Transverse colon (tissue), 4 donors: ENCODE results near the gene NNMT. TPM values are rescaled to one million over a fixed set of nuclear protein-coding genes. Genes with fewer than 3 reads are reported as not detected.

Experiments
- DNase-seq: peaks from one replicate; pipeline ENCODE4 v3.0.0-alpha.2; 2019
- H3K27ac ChIP-seq, 4 donors: fragments of 200-600 bp; sonication (generic); 2 replicates each; pipeline ENCODE4 v1.5.1; 2016 to 2018; ENCODE audit warnings: inconsistent platforms in 4 of 4
- H3K27me3 ChIP-seq: fragments of 200-600 bp; sonication (generic); 2 replicates; pipeline ENCODE4 v1.5.1; 2017; ENCODE audit warnings: inconsistent platforms
- H3K36me3 ChIP-seq, 4 donors: fragments of 200-600 bp; sonication (generic); 2 replicates each; pipeline ENCODE4 v1.5.1; 2017 to 2019; ENCODE audit warnings: inconsistent platforms in 4 of 4
- H3K4me1 ChIP-seq, 4 donors: fragments of 200-600 bp; sonication (generic); 2 replicates each; pipeline ENCODE4 v1.5.1; 2017 to 2020; ENCODE audit warnings: inconsistent platforms in 4 of 4
- H3K4me3 ChIP-seq, 4 donors: fragments of 200-600 bp; sonication (generic); 1 replicate in 1 of 4; 2 replicates in 3 of 4; pipeline versions ENCODE4 v1.5.1 to v1.6.1; 2017 to 2019; ENCODE audit warnings: inconsistent platforms in 4 of 4
- H3K9me3 ChIP-seq, 2 donors: fragments of 200-600 bp; sonication (generic); 2 replicates each; pipeline ENCODE4 v1.5.1; 2017 to 2019; ENCODE audit warnings: inconsistent platforms in 2 of 2
- CTCF ChIP-seq, 5 experiments: fragments of 200-600 bp in 3 of 5; fragments of 450-650 bp in 2 of 5; sonication (generic) in 3 of 5; IDR thresholded peaks; 1 replicate in 2 of 5; 2 replicates in 3 of 5; pipeline ENCODE4 v1.5.1; 2016 to 2017; ENCODE audit warnings: antibody characterized with exemption in 5 of 5, inconsistent platforms in 3 of 5, mild to moderate bottlenecking in 2 of 5, moderate library complexity in 1 of 5
- EP300 ChIP-seq: sonication (generic); formaldehyde crosslinking; IDR thresholded peaks from one replicate; pipeline ENCODE4 v1.6.1; 2017; ENCODE audit warnings: antibody characterized with exemption, low read depth
- POLR2A ChIP-seq: fragments of 450-650 bp; IDR thresholded peaks from one replicate; pipeline ENCODE4 v1.6.1; 2016; ENCODE audit warnings: antibody characterized with exemption, mild to moderate bottlenecking, moderate library complexity
- POLR2AphosphoS5 ChIP-seq, 3 donors: sonication (generic); formaldehyde crosslinking; IDR thresholded peaks; one replicate each; pipeline ENCODE4 v1.6.1; 2016; ENCODE audit warnings: antibody characterized with exemption in 3 of 3
- WGBS, 2 donors: methylation state at CpG; one replicate each; pipeline ENCODE4 v1.1.5; 2018; ENCODE audit warnings: low coverage in 1 of 2; 5-methylcytosine and 5-hydroxymethylcytosine counted together
- in situ Hi-C, 4 donors: fragments of 200-750 bp; cut with MboI; loops; one replicate each; pipeline versions ENCODE4 v1.15.0 to v1.15.1; 2017; ENCODE audit warnings: low sequenced_read_pairs in 3 of 4, low pct_ligation_motif_present in 1 of 4, low pct_unique_long_range_greater_than_20kb in 1 of 4
- intact Hi-C: fragments of 100-400 bp; cut with DNase I; formaldehyde crosslinking; loops from one replicate; pipeline ENCODE4 v1.15.1; 2023; ENCODE audit warnings: low total_unique reads
- total RNA-seq, 4 donors: library from RNA; depleted of rRNA; stranded (reverse); fragments of >200 nt; gene quantifications; one replicate each; pipeline ENCODE4 v1.1.0, GENCODE V29; 2016

The NNMT gene
- total RNA-seq, 4 donors from 2014 or later, result 37.8 to 385 (median 179) TPM

- intact Hi-C loops (loop anchor here (5.0 to 10.0 kb wide), 2 partner anchors 70 to 197 kb away; partner anchors contain the start of gene ZBTB16), in situ Hi-C loops (loop anchor here in 2 of 4 donors (10.0 to 25.0 kb wide), 3 partner anchors 217 to 367 kb away; partner anchors contain the start of genes HTR3B (in 1 of the 2) and USP28 (in 1 of the 2))
- TF ChIP-seq EP300, result no peak
- no peak for TF ChIP-seq CTCF (IDR thresholded peaks at IDR 0.05)
- peak in 1 of 3 donors; percentile 11 for TF ChIP-seq POLR2AphosphoS5 (IDR thresholded peaks at IDR 0.05)
- no peak for TF ChIP-seq POLR2A
- peaks cover 6 to 33% (median 18%) of the 10 kb centered on the region in 4 donors for H3K4me1 ChIP-seq
- no peak overlapping the region for H3K4me3 ChIP-seq
- no peaks in the 10 kb centered on the region for H3K9me3 ChIP-seq
- peak overlapping the region in 1 of 4 donors; percentile 7 for H3K27ac ChIP-seq
- no peak for DNase-seq
- no peaks in the 10 kb centered on the region for H3K27me3 ChIP-seq
- 85 to 93% methylated on average over 6 to 14 of the region's 14 CpGs for WGBS, 2 donors
- peaks cover 0 to 21% (median 10%) of the 10 kb centered on the region in 4 donors for H3K36me3 ChIP-seq
These were observed 41.5 kb upstream of the NNMT start for GRCh38 chr11:114254571-114255146.

GRCh38 chr11:114255289-114255688 is 40.9 kb upstream of the NNMT start:
- no peak overlapping the region for H3K4me3 ChIP-seq
- peaks cover 6 to 37% (median 23%) of the 10 kb centered on the region in 4 donors for H3K4me1 ChIP-seq
- 92 to 94% methylated on average over 11 of the region's 11 CpGs for WGBS, 2 donors

GRCh38 chr11:114256176-114256966 is 39.8 kb upstream of the NNMT start:
- no peak overlapping the region for H3K4me3 ChIP-seq
- WGBS, 2 donors, result 85 to 92% methylated on average over 9 to 20 of the region's 20 CpGs
- in situ Hi-C loops, result loop anchor here in 2 of 4 donors (10.0 to 25.0 kb wide), 3 partner anchors 219 to 369 kb away; partner anchors contain the start of genes HTR3B (in 1 of the 2) and USP28 (in 1 of the 2)
- no peaks in the 10 kb centered on the region for H3K27me3 ChIP-seq
- H3K9me3 ChIP-seq, result no peaks in the 10 kb centered on the region
- peak overlapping the region; percentile 26 to 76 (median 72) for H3K27ac ChIP-seq
- peaks cover 3 to 43% (median 26%) of the 10 kb centered on the region in 4 donors for H3K4me1 ChIP-seq
- TF ChIP-seq POLR2AphosphoS5 (IDR thresholded peaks at IDR 0.05), result peak in 1 of 3 donors; percentile 43
- no peak for TF ChIP-seq POLR2A
- peaks cover 0 to 10% (median 3%) of the 10 kb centered on the region in 4 donors for H3K36me3 ChIP-seq
- intact Hi-C loops, result loop anchor here (5.0 to 10.0 kb wide), 2 partner anchors 72 to 199 kb away; partner anchors contain the start of gene ZBTB16
- DNase-seq, result no peak

More at GRCh38 chr11:114255289-114255688, 40.9 kb upstream of the NNMT start:
- intact Hi-C loops, result loop anchor here (5.0 to 10.0 kb wide), 2 partner anchors 70 to 198 kb away; partner anchors contain the start of gene ZBTB16
- Histone ChIP-seq H3K9me3 (no peaks in the 10 kb centered on the region), H3K27ac (peak overlapping the region in 1 of 4 donors; percentile 7), H3K27me3 (no peaks in the 10 kb centered on the region), H3K36me3 (peaks cover 0 to 21% (median 9%) of the 10 kb centered on the region in 4 donors)
- DNase-seq, result no peak
- TF ChIP-seq CTCF (IDR thresholded peaks at IDR 0.05) (no peak), EP300 (no peak), POLR2AphosphoS5 (IDR thresholded peaks at IDR 0.05) (no peak), POLR2A (no peak)
- in situ Hi-C loops, result loop anchor here in 2 of 4 donors (10.0 to 25.0 kb wide), 3 partner anchors 218 to 368 kb away; partner anchors contain the start of genes HTR3B (in 1 of the 2) and USP28 (in 1 of the 2)

- in situ Hi-C loops (loop anchor here in 2 of 4 donors (10.0 to 25.0 kb wide), 3 partner anchors 220 to 370 kb away; partner anchors contain the start of genes HTR3B (in 1 of the 2) and USP28 (in 1 of the 2)), intact Hi-C loops (loop anchor here (5.0 to 10.0 kb wide), 2 partner anchors 72 to 200 kb away; partner anchors contain the start of gene ZBTB16)
- H3K9me3 ChIP-seq, result no peaks in the 10 kb centered on the region
- peaks cover 0 to 5% (median 1%) of the 10 kb centered on the region in 4 donors for H3K36me3 ChIP-seq
- H3K27me3 ChIP-seq, result no peaks in the 10 kb centered on the region
- H3K27ac ChIP-seq, result peak overlapping the region; percentile 26 to 76 (median 72)
- TF ChIP-seq POLR2A (no peak), POLR2AphosphoS5 (IDR thresholded peaks at IDR 0.05) (no peak), EP300 (no peak), CTCF (IDR thresholded peaks at IDR 0.05) (no peak)
- peaks cover 0 to 43% (median 26%) of the 10 kb centered on the region in 4 donors for H3K4me1 ChIP-seq
- H3K4me3 ChIP-seq, result no peak overlapping the region
- 91% methylated on average over 10 of the region's 10 CpGs; no CpG with 5 or more reads in 1 of the 2 donors for WGBS, 2 donors
- DNase-seq, result no peak
These were observed 39.3 kb upstream of the NNMT start for GRCh38 chr11:114256967-114257286.
